GM21619 (cell line): ENCODE measurements around the gene ZNRD2.

Experiments
- ATAC-seq: cut with Tn5 transposase; IDR thresholded peaks from one replicate; pipeline ENCODE4 v1.9.1; 2021; ENCODE audit not compliant: unreplicated experiment

ZNRD2 gene

GRCh38 chr11:65607614-65608426 is 37.5 kb downstream of the ZNRD2 start:
- no peak for ATAC-seq

GRCh38 chr11:65609229-65609628 is 39.0 kb downstream of the ZNRD2 start:
- ATAC-seq: no peak

- no peak for ATAC-seq
These were observed 39.4 kb downstream of the ZNRD2 start for GRCh38 chr11:65609665-65610064.

- ATAC-seq: no peak
These were observed 40.1 kb downstream of the ZNRD2 start for GRCh38 chr11:65610404-65610803.

GRCh38 chr11:65611028-65611757 is 40.9 kb downstream of the ZNRD2 start:
- no peak for ATAC-seq

- no peak for ATAC-seq
These were observed 41.7 kb downstream of the ZNRD2 start for GRCh38 chr11:65611758-65612603.

GRCh38 chr11:65612691-65613090 is 42.4 kb downstream of the ZNRD2 start:
- no peak for ATAC-seq

- ATAC-seq: no peak
These were observed 43.0 kb downstream of the ZNRD2 start for GRCh38 chr11:65613091-65613928.

GRCh38 chr11:65615229-65615949 is 45.1 kb downstream of the ZNRD2 start, which contains the start of gene PCNX3:
TSS of gene PCNX3 (plus strand) at chr11:65615776. CDS start at chr11:65616312, 536 bp downstream.
- peak; percentile 71 for ATAC-seq

- ATAC-seq: peak; percentile 1
These were observed 45.8 kb downstream of the ZNRD2 start for GRCh38 chr11:65615950-65616574.

GRCh38 chr11:65616575-65617001 is 46.3 kb downstream of the ZNRD2 start:
- ATAC-seq: no peak

GRCh38 chr11:65617136-65617850 is 47.0 kb downstream of the ZNRD2 start:
- ATAC-seq: no peak

GRCh38 chr11:65617990-65618751 is 47.9 kb downstream of the ZNRD2 start:
- ATAC-seq: no peak

GRCh38 chr11:65618763-65619162 is 48.5 kb downstream of the ZNRD2 start:
- ATAC-seq: no peak

GRCh38 chr11:65619281-65619928 is 49.1 kb downstream of the ZNRD2 start:
- no peak for ATAC-seq

GRCh38 chr11:65620666-65621065 is 50.4 kb downstream of the ZNRD2 start:
- ATAC-seq: no peak

GRCh38 chr11:65621460-65621859 is 51.2 kb downstream of the ZNRD2 start:
- no peak for ATAC-seq
